Activated naive CD8-positive, alpha-beta T cell (primary cell): ENCODE measurements around the gene MAP3K14.
"Not testable (repeated sequence)": the region's sequence is repeated elsewhere in the genome, so short reads cannot be mapped to it uniquely, and the experiment has no call there.

Experiments
- H3K27ac Mint-ChIP-seq: one replicate; pipeline ENCODE4 v1.8.0; 2021; ENCODE audit warnings: mixed read lengths
- H3K27me3 Mint-ChIP-seq: one replicate; pipeline ENCODE4 v1.8.0; 2021; ENCODE audit warnings: mixed read lengths
- H3K36me3 Mint-ChIP-seq: one replicate; pipeline ENCODE4 v1.8.0; 2021; ENCODE audit warnings: mixed read lengths
- H3K4me1 Mint-ChIP-seq: one replicate; pipeline ENCODE4 v1.8.0; 2021; ENCODE audit warnings: low read depth, mixed read lengths
- H3K4me3 Mint-ChIP-seq: one replicate; pipeline ENCODE4 v1.8.0; 2021; ENCODE audit warnings: mild to moderate bottlenecking, mixed read lengths
- H3K9me3 Mint-ChIP-seq: one replicate; pipeline ENCODE4 v1.8.0; 2021; ENCODE audit warnings: low read depth, mixed read lengths

Gene MAP3K14

GRCh38 chr17:45343967-45344664, 27.3 kb upstream of the MAP3K14 start:
- H3K27ac Mint-ChIP-seq, H3K4me3 Mint-ChIP-seq, H3K27me3 Mint-ChIP-seq, H3K36me3 Mint-ChIP-seq, H3K4me1 Mint-ChIP-seq, H3K9me3 Mint-ChIP-seq: not testable (repeated sequence)

DNA sequence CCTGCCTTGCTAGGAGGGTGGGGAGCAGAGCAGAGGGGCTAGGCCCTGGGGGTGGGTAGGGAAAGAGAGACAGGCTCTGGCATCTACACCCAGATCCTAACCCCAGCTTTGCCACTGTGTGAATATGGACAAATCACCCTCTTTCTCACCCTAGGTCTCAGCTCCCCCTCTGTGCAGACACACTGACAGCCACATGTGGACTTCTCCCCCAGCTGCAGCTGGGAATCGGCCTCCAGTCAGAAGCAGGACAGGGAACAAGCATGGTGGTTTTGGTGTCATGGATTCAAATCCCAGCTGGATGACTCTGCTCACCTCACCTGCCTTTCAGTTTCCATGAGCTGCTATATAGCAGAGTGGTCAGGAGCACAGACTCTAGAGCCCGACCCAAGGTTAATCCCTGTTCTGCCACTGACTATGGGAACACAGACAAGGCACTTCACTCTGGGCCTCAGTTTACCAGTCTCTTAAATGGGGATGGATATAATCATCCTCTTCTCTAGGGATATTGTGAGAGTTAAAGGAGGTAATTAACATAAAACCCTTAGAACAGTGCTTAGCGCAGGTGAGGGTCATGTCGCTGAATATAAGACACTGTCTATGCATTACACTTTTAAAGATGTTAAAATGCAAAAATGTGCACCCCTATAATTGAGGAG, 26.2 kb upstream of the MAP3K14 start:
- no peak overlapping the region for H3K27ac Mint-ChIP-seq
- no peak overlapping the region for H3K4me3 Mint-ChIP-seq
- no peaks in the 10 kb centered on the region for H3K36me3 Mint-ChIP-seq
- H3K9me3 Mint-ChIP-seq: no peaks in the 10 kb centered on the region
- no peaks in the 10 kb centered on the region for H3K27me3 Mint-ChIP-seq
- peaks cover 5% of the 10 kb centered on the region for H3K4me1 Mint-ChIP-seq

- no peak overlapping the region for H3K4me3 Mint-ChIP-seq
- H3K9me3 Mint-ChIP-seq: no peaks in the 10 kb centered on the region
- H3K27me3 Mint-ChIP-seq: no peaks in the 10 kb centered on the region
- H3K36me3 Mint-ChIP-seq: no peaks in the 10 kb centered on the region
- H3K27ac Mint-ChIP-seq: no peak overlapping the region
- H3K4me1 Mint-ChIP-seq: peaks cover 5% of the 10 kb centered on the region
Measured at GRCh38 chr17:45342306-45342705, 25.5 kb upstream of the MAP3K14 start.

GRCh38 chr17:45341533-45342158, 24.8 kb upstream of the MAP3K14 start:
- H3K9me3 Mint-ChIP-seq: no peaks in the 10 kb centered on the region
- H3K4me3 Mint-ChIP-seq: no peak overlapping the region
- no peaks in the 10 kb centered on the region for H3K36me3 Mint-ChIP-seq
- no peaks in the 10 kb centered on the region for H3K27me3 Mint-ChIP-seq
- H3K27ac Mint-ChIP-seq: no peak overlapping the region
- peaks cover 5% of the 10 kb centered on the region for H3K4me1 Mint-ChIP-seq

DNA sequence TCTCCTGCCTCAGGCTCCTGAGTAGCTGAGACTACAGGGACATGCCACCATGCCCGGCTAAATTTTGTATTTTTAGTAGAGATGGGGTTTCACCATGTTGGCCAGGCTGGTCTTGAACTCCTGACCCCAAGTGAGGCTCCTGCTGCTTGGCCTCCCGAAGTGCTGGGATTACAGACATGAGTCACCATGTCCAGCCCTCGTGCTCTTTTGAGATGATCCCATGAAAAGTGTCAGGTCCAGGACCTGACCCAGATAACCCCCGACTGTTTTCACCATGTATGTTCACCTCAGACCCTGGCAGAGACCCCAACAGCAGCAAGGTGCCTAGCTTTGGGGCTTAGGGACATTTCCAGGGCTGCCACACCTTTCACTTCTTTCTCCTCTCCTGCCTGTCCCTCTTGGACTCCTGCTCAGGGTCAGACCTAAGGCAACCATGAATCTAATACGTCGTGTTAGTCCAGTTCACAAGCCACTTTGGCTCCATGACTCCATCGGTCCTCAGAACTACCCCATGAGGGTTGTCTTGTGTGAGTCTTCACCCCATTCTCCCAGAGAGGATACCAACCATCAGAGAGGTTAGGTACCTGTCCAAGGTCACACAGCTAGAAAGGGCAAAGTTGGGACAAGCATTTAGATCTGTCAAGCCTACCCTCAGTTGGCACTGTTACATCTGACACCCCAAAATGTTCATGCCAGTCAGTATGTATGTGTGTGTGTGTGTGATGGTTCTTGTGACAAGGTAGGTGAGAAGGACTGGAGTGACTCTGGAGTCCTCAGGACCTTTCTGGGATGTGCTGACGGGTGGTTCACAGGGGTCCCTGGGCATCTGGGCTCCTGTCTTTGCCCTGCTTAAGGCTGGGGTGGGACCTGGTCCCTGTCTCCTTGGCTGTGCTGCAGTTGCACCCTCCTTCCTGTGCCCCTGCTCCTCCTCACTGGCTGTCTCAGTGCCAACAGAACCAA, 23.1 kb upstream of the MAP3K14 start:
- Mint-ChIP-seq H3K27me3 (no peaks in the 10 kb centered on the region), H3K9me3 (no peaks in the 10 kb centered on the region), H3K4me1 (no peaks in the 10 kb centered on the region), H3K27ac (no peak overlapping the region), H3K36me3 (no peaks in the 10 kb centered on the region), H3K4me3 (no peak overlapping the region)

- no peaks in the 10 kb centered on the region for H3K4me1 Mint-ChIP-seq
- no peak overlapping the region for H3K4me3 Mint-ChIP-seq
- H3K27me3 Mint-ChIP-seq: no peaks in the 10 kb centered on the region
- H3K36me3 Mint-ChIP-seq: no peaks in the 10 kb centered on the region
- no peaks in the 10 kb centered on the region for H3K9me3 Mint-ChIP-seq
- H3K27ac Mint-ChIP-seq: no peak overlapping the region
Measured at GRCh38 chr17:45338996-45339535, 22.2 kb upstream of the MAP3K14 start.

DNA sequence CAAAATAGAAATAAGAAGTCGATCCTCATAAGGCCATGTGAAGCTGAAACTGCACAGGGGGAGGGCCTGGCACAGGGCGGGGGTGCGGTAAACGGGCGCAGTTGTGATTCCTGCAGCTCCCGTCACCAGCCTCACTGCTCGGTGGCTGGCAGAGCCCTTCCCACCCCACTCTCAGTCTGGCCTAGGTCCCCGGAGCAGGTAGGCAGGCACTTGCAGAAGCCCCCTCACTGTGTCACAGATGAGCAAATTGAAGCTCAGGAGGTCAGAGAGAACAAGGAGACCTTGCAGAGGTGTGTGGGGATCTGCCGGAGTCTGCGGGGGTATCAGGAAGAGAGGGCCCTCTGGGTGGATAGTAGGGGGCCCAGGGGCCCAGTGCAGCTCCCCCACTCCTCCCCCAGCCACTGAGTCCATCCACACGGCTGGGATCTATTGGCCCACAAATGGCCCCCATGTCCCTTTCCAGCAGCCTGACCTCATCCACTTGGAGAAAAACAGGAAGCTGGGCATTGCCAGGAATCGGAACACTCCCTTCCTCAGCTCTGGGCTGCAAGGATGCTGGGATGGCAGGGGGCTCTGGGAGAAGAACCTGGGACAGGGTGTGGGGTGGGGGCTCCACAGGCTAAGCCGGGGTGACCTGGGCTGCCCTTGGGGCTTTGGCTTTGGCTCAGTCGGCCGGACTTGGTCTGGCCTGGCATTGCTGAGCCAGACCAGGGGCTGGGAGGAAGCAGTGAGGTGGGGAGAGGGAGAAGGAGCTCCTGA, 21.4 kb upstream of the MAP3K14 start:
- Mint-ChIP-seq H3K4me1 (no peaks in the 10 kb centered on the region), H3K4me3 (no peak overlapping the region), H3K36me3 (no peaks in the 10 kb centered on the region), H3K9me3 (no peaks in the 10 kb centered on the region), H3K27me3 (no peaks in the 10 kb centered on the region), H3K27ac (no peak overlapping the region)

- Mint-ChIP-seq H3K4me3 (no peak overlapping the region), H3K4me1 (peaks cover 2% of the 10 kb centered on the region)
Measured at GRCh38 chr17:45336390-45337182, 19.8 kb upstream of the MAP3K14 start.

GRCh38 chr17:45335721-45336120, 18.9 kb upstream of the MAP3K14 start:
- Mint-ChIP-seq H3K27me3 (no peaks in the 10 kb centered on the region), H3K36me3 (no peaks in the 10 kb centered on the region), H3K9me3 (no peaks in the 10 kb centered on the region), H3K4me1 (peaks cover 2% of the 10 kb centered on the region), H3K4me3 (no peak overlapping the region), H3K27ac (no peak overlapping the region)

More at GRCh38 chr17:45336390-45337182, 19.8 kb upstream of the MAP3K14 start:
- Mint-ChIP-seq H3K9me3 (no peaks in the 10 kb centered on the region), H3K27ac (no peak overlapping the region), H3K27me3 (no peaks in the 10 kb centered on the region), H3K36me3 (no peaks in the 10 kb centered on the region)

DNA sequence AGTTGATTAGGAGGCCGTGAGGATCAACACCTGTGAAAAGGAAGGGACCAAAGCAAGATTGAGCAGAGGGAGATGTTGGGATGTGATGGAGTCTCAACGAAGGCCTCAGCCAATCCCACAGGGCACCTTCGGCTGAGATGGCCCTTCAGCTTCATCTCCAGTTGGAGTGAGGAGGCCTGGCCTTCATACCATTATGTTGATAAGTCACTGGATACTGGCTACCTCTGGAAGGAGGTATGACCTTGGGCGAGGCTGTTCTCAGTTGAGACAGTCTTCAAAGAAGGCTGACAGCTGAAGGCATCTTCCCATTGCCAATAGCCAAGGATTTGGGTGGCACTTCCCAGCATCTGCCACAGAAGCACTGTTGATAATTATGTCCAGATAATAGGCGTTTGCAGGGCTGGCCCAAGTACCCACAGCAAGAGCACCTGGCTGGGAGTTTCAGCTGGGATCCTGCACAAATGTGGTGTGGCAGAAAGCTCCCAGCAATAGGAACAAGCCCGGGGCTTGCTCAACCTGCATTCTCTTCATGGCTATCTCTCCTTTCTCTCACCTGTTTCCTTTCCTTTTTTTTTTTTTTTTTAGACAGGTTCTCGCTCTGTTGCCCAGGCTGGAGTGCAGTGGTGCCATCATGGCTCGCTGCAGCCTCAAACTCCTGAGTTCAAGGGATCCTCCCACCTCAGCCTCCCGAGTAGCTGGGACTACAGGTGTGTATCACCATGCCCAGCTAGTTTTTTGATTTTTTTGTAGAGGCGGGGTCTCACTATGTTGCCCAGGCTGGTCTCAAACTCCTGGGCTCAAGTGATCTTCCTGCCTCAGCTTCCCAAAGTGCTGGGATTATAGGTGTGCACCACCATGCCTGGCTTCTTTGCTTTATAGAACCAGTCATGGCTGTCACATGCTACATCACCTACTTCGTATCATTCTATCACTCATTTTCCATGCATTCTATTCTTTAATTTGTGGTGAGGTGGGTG, 18.2 kb upstream of the MAP3K14 start:
- Mint-ChIP-seq H3K4me3 (no peak overlapping the region), H3K36me3 (no peaks in the 10 kb centered on the region), H3K4me1 (peaks cover 2% of the 10 kb centered on the region), H3K9me3 (no peaks in the 10 kb centered on the region), H3K27me3 (no peaks in the 10 kb centered on the region), H3K27ac (no peak overlapping the region)

- H3K9me3 Mint-ChIP-seq: no peaks in the 10 kb centered on the region
- H3K27ac Mint-ChIP-seq: no peak overlapping the region
- H3K27me3 Mint-ChIP-seq: no peaks in the 10 kb centered on the region
- H3K4me3 Mint-ChIP-seq: no peak overlapping the region
- H3K4me1 Mint-ChIP-seq: peaks cover 2% of the 10 kb centered on the region
- no peaks in the 10 kb centered on the region for H3K36me3 Mint-ChIP-seq
Measured at GRCh38 chr17:45334231-45334630, 17.4 kb upstream of the MAP3K14 start.

GRCh38 chr17:45333702-45334092, 16.9 kb upstream of the MAP3K14 start:
- peaks cover 2% of the 10 kb centered on the region for H3K4me1 Mint-ChIP-seq
- no peaks in the 10 kb centered on the region for H3K9me3 Mint-ChIP-seq
- no peak overlapping the region for H3K4me3 Mint-ChIP-seq
- no peaks in the 10 kb centered on the region for H3K27me3 Mint-ChIP-seq
- no peak overlapping the region for H3K27ac Mint-ChIP-seq
- no peaks in the 10 kb centered on the region for H3K36me3 Mint-ChIP-seq
